PFSK-1 (cell line): Measurements from ENCODE around the gene GPD1.

Source experiments
- FOXP2 ChIP-seq: optimal IDR thresholded peaks from 2 replicates; pipeline ENCODE3; 2011; ENCODE audit warnings: borderline replicate concordance, control low read depth, inconsistent platforms; ENCODE audit not compliant: insufficient read depth; ENCODE audit errors: extremely low read length, extremely low read depth
- POLR2AphosphoS5 ChIP-seq: IDR thresholded peaks from 2 replicates; pipeline ENCODE4 v1.6.1; 2012; ENCODE audit warnings: low read depth, mild to moderate bottlenecking, control low read depth, low read length, moderate library complexity
- REST ChIP-seq, 2 experiments: IDR thresholded peaks; 2 replicates each; pipeline versions ENCODE4 v1.6.1 to v1.8.0; 2011 to 2012; ENCODE audit warnings: low read depth in 2 of 2, low read length in 2 of 2, control low read depth in 1 of 2, inconsistent platforms in 1 of 2, mild to moderate bottlenecking in 1 of 2, moderate library complexity in 1 of 2; ENCODE audit not compliant: insufficient read depth in 1 of 2
- SIN3A ChIP-seq: IDR thresholded peaks from 2 replicates; pipeline ENCODE4 v1.6.1; 2012; ENCODE audit warnings: mild to moderate bottlenecking, low read length, moderate library complexity, borderline replicate concordance; ENCODE audit not compliant: insufficient read depth
- TAF1 ChIP-seq: IDR thresholded peaks from 2 replicates; pipeline ENCODE4 v1.6.1; 2012; ENCODE audit warnings: low read length, control low read depth, borderline replicate concordance; ENCODE audit not compliant: insufficient read depth

- no peak for TF ChIP-seq REST (IDR thresholded peaks at IDR 0.05; ENCODE audit: insufficient read depth in 1 of 2, low read depth in 2 of 2, low read length in 2 of 2)
- no peak for TF ChIP-seq POLR2AphosphoS5
- no peak for TF ChIP-seq TAF1
- TF ChIP-seq FOXP2: no peak
- no peak for TF ChIP-seq SIN3A
These were observed 45.0 kb upstream of the GPD1 start for GRCh38 chr12:50058743-50059312.
